Endothelial cell (in vitro differentiated cells): ENCODE results near the gene AIDA. TPM values are rescaled to one million over a fixed set of nuclear protein-coding genes. Genes with fewer than 3 reads are reported as not detected.

ENCODE experiments used
- DNase-seq: peaks from one replicate; pipeline ENCODE4 v3.0.0; 2021; ENCODE audit warnings: low spot score
- H3K27ac Mint-ChIP-seq: one replicate; pipeline ENCODE4 v1.8.0; 2021; ENCODE audit warnings: mixed read lengths, inconsistent platforms; ENCODE audit not compliant: unreplicated experiment
- H3K27me3 Mint-ChIP-seq: one replicate; pipeline ENCODE4 v1.8.0; 2021; ENCODE audit warnings: mild to moderate bottlenecking, moderate library complexity, mixed read lengths, inconsistent platforms; ENCODE audit not compliant: unreplicated experiment
- H3K36me3 Mint-ChIP-seq: one replicate; pipeline ENCODE4 v1.8.0; 2021; ENCODE audit warnings: mild to moderate bottlenecking, low read depth, mixed read lengths, inconsistent platforms; ENCODE audit not compliant: unreplicated experiment
- H3K4me1 Mint-ChIP-seq: one replicate; pipeline ENCODE4 v1.8.0; 2021; ENCODE audit warnings: mild to moderate bottlenecking, mixed read lengths, inconsistent platforms; ENCODE audit not compliant: unreplicated experiment
- H3K4me3 Mint-ChIP-seq: one replicate; pipeline ENCODE4 v1.8.0; 2021; ENCODE audit warnings: mild to moderate bottlenecking, mixed read lengths, inconsistent platforms; ENCODE audit not compliant: unreplicated experiment
- H3K9me3 Mint-ChIP-seq: one replicate; pipeline ENCODE4 v1.8.0; 2021; ENCODE audit warnings: mixed read lengths, inconsistent platforms; ENCODE audit not compliant: unreplicated experiment
- CTCF ChIP-seq: fragments of 200-600 bp; sonication (generic); IDR thresholded peaks from one replicate; pipeline ENCODE4 v1.5.0; 2021; ENCODE audit warnings: antibody characterized with exemption; ENCODE audit not compliant: unreplicated experiment
- total RNA-seq: library from RNA; stranded (reverse); fragmentation: NEBNext Ultra II Directional; extraction: Animal tissue kit (Norgen Biotek cat#: 25700); gene quantifications from one replicate; pipeline ENCODE4 v1.2.1, GENCODE V29; 2021; ENCODE audit not compliant: unreplicated experiment

The AIDA gene
- total RNA-seq, 1 donor from 2014 or later, result 93.4 TPM

GRCh38 chr1:222665964-222666363, 46.3 kb downstream of the AIDA start:
- H3K27me3 Mint-ChIP-seq, result no peaks in the 10 kb centered on the region
- no peak overlapping the region for H3K27ac Mint-ChIP-seq
- TF ChIP-seq CTCF, result no peak
- no peak overlapping the region for H3K4me3 Mint-ChIP-seq
- no peak for DNase-seq
- peaks cover 6% of the 10 kb centered on the region for H3K36me3 Mint-ChIP-seq
- H3K4me1 Mint-ChIP-seq, result no peaks in the 10 kb centered on the region
- H3K9me3 Mint-ChIP-seq, result no peaks in the 10 kb centered on the region

- TF ChIP-seq CTCF, result no peak
- no peaks in the 10 kb centered on the region for H3K4me1 Mint-ChIP-seq
- H3K27ac Mint-ChIP-seq, result no peak overlapping the region
- no peaks in the 10 kb centered on the region for H3K27me3 Mint-ChIP-seq
- DNase-seq, result no peak
- H3K4me3 Mint-ChIP-seq, result no peak overlapping the region
- H3K9me3 Mint-ChIP-seq, result no peaks in the 10 kb centered on the region
- peaks cover 9% of the 10 kb centered on the region for H3K36me3 Mint-ChIP-seq
Observed at GRCh38 chr1:222663431-222663934, 48.8 kb downstream of the AIDA start.

GRCh38 chr1:222657899-222658298, 54.4 kb downstream of the AIDA start:
- TF ChIP-seq CTCF, result no peak
- Mint-ChIP-seq H3K27ac (no peak overlapping the region), H3K4me1 (no peaks in the 10 kb centered on the region), H3K9me3 (no peaks in the 10 kb centered on the region), H3K27me3 (no peaks in the 10 kb centered on the region), H3K4me3 (no peak overlapping the region), H3K36me3 (peaks cover 20% of the 10 kb centered on the region)
- DNase-seq, result no peak

GRCh38 chr1:222656391-222657155, 55.7 kb downstream of the AIDA start:
- H3K4me1 Mint-ChIP-seq, result no peaks in the 10 kb centered on the region
- H3K27ac Mint-ChIP-seq, result no peak overlapping the region
- H3K9me3 Mint-ChIP-seq, result no peaks in the 10 kb centered on the region
- H3K36me3 Mint-ChIP-seq, result peaks cover 20% of the 10 kb centered on the region
- no peak for DNase-seq
- no peak for TF ChIP-seq CTCF
- H3K27me3 Mint-ChIP-seq, result no peaks in the 10 kb centered on the region
- no peak overlapping the region for H3K4me3 Mint-ChIP-seq

- no peak for DNase-seq
- Mint-ChIP-seq H3K36me3 (peaks cover 16% of the 10 kb centered on the region), H3K9me3 (no peaks in the 10 kb centered on the region), H3K27ac (no peak overlapping the region), H3K4me3 (no peak overlapping the region), H3K4me1 (no peaks in the 10 kb centered on the region), H3K27me3 (no peaks in the 10 kb centered on the region)
- no peak for TF ChIP-seq CTCF
Observed at GRCh38 chr1:222654849-222655248, 57.4 kb downstream of the AIDA start.
